HG02885 (cell line): ENCODE data around the gene COLEC11.
"Not testable (repeated sequence)": the region's sequence is repeated elsewhere in the genome, so short reads cannot be mapped to it uniquely, and the experiment has no call there.

Source experiments
- ATAC-seq: cut with Tn5 transposase; IDR thresholded peaks from one replicate; pipeline ENCODE4 v1.9.1; 2021; ENCODE audit warnings: mild to moderate bottlenecking; ENCODE audit not compliant: unreplicated experiment, poor library complexity

The COLEC11 gene

DNA sequence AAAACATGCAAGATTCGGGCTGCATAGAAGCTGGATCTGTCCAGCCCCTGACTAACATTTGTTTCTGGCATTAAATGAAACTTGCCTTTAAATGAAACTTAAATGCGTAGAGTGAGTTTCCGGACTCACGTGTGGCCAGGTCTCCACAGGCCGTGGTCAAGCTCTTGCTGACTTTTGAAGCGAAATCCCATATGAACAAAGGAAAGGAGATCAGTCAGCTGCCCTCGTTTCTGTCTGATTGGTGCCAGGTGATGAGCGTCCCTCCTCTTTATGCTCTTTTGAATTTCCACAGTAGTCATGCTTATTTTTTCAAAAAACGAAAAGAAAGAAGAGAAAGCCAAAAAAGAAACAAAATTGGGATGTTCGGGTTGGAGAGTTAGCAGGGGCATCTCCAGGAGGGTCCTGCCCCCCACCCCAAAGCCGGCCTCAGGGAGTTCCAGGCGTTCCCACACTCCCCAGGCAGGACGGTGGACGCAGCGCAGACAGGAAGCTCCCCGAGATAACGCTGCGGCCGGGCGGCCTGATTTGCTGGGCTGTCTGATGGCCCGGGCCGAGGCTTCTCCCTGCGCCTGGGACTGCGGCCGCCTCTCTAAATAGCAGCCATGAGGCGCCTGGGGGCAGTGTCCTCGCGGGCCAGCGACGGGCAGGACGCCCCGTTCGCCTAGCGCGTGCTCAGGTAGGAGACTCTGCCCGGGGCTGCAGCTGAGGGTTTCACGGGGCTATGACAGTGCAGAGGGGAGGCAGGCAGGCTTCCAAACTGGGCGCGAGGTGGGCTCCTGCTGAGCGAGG is at the start of gene COLEC11:
COLEC11 (plus strand) TSS at position 620 of the 789 bp plus-strand sequence. CDS start 9,229 bp downstream, outside the sequence.
- ATAC-seq: no peak

- no peak for ATAC-seq
Measured at GRCh38 chr2:3545788-3546478, 49.0 kb upstream of the COLEC11 start.

DNA sequence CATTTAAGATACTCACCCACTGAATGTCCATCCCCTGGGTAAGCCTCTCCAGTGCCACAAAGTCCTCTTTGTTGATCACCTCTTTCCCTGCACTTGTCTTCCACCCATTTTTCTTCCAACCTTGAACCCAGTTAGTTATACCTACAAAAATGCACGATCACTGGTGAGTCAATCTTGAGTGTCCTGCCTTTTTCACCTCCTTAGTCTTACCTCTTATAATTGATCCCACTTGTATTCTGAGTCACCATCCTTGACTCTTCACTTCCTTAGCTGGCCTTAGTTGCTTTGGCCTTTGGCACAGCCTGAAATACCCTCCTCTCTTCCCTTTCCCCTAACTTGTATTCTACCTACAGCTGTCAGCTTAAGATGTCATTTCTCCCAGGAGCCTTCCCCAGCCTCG is 47.0 kb upstream of the COLEC11 start:
- no peak for ATAC-seq

DNA sequence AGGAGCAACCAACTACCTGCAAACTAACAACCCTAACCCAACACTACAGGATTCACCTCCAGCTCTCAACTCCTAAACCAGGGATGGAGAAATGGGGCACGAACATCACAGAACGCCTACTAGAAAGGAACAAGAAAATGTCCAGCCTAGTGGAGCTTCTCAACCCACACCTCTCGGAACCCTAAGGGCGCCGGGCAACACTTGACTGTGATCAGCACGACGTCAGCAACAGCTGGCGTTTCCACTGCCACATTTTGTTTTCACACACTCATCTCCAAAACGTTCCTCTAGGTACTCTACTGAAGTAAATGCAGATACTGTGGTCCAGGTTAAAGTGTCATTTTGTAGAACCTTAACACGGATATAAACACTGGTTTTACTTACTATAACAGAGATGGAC is 41.0 kb upstream of the COLEC11 start:
- no peak for ATAC-seq

DNA sequence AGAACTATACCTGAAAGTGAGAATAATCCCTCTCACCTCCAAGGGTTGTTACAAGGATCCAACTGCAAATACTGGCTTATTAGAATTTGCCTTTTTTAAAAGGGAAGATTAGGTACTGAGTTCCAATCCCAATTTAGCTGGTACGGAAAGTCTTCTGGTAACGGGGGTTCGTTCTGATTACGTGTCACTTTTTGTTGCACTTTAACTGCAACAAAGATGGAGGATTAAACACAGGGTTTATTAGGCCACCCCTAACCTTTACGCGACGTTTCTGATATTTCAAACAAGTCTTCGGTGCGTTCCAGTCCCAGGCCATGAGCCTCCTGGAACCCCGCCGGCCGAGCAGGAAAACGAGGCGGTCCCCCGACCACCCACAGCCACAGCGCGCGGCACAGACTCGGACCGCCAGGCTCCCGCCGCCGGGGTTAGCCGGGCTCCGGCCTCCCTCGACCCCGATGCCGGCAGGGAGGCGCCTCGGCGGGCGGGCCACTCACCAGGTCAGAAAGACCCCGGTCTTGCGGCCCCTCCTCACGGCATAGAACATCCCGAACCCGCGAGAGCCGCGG is 37.2 kb upstream of the COLEC11 start:
- peak; percentile 23 for ATAC-seq

DNA sequence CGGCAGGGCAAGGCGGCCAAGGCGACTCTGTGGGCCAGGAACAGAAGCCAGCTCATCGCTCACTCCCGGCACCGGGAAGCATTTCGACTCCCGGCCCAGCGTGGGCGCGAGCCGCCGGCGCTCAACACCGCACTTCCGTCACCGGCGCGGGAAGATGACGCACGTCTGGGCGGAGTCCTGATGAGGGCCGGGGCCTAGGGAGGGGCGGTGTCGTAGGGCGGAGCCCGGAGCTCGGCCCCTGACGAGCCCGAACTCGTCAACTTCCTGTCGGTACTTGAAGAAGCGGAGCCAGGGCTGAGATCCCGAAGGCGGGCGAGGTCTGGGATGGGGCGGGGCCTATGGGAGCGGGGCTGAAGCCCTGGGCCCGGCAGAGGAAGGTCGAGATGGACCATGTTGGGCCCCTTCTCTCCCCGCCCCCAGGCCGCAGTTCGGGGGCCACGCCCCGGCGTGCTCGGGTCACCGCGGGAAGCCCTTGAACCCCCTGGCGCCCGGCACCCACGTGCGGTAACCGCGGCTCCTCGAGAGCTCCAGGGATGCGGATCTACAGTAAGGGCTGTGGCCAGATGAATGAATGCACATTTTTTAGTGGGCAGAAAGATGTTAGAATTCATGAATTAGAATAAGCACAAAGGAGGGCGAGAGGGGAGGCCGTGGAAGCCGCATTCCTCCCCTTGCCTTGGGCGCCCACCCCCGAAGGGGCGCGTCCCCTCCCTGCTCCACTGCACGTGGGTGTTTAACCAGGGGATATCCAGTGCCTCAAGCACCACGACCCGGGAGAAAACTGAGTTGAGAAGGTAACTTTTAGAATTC is 36.5 kb upstream of the COLEC11 start, which contains the start of gene RNASEH1:
RNASEH1 (minus strand) TSS at position 129 of the 810 bp plus-strand sequence; CDS start at position 56, 73 bp downstream.
- ATAC-seq: peak; percentile 95

- peak; percentile 54 for ATAC-seq
Measured at GRCh38 chr2:3563521-3563976, 31.4 kb upstream of the COLEC11 start.

DNA sequence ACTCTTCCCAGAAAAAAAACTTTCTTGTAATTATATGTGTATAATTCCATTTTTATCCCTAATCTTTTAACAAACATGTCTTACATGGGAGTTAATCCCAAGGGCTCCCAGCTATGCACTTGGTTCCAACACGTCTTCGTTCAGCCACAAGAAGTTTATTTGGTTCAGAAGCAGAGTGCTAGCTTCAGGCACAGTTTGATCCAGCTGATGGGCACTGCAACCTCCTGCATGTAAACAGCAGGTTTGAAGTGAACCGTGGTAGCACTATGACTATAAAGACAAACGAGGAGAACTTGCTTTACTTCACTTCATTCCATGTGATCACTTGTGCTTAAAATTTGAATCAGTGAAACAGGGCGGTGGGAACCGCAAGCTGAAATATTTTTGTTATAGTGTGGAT is 29.8 kb upstream of the COLEC11 start:
- no peak for ATAC-seq

DNA sequence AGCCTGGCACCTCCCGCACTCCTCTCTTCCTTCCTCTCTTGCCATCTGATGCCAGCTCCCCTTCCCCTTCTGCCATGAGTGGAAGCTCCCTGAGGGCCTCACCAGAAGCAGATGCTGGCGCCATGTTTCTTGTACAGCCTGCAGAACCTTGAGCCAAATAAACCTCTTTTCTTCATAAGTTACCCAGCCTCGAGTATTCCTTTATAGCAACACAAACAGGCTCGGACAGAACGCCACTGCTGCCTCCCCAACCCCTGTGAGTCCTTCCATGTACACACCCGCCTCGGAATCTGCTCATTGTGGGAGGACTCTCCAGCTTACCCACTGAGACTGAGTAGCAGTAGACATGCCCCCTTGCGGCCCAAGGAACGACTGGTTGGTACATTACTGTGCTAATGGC is 28.1 kb upstream of the COLEC11 start:
- ATAC-seq: no peak

- not testable (repeated sequence) for ATAC-seq
Measured at GRCh38 chr2:3569656-3570055, 25.3 kb upstream of the COLEC11 start.

DNA sequence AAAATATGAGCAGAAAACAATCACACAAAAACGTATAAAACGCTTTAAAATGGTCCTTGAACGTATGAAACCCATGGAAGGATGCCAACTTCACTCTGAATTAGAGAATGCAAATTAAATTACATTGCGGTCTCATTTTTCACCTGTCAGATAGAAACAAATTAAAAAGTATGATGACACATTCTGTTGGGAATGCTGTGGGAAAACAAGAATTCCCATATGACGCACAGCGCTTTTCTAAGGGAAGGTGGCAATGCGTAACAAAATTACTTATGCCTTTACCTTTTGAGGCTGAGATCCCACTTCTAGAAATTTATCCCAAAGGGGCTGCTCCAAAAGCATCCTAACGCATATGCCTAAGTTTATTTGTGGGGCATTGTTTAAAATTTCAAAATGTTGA is 23.6 kb upstream of the COLEC11 start:
- ATAC-seq: no peak

- no peak for ATAC-seq
Measured at GRCh38 chr2:3572620-3573019, 22.3 kb upstream of the COLEC11 start.

DNA sequence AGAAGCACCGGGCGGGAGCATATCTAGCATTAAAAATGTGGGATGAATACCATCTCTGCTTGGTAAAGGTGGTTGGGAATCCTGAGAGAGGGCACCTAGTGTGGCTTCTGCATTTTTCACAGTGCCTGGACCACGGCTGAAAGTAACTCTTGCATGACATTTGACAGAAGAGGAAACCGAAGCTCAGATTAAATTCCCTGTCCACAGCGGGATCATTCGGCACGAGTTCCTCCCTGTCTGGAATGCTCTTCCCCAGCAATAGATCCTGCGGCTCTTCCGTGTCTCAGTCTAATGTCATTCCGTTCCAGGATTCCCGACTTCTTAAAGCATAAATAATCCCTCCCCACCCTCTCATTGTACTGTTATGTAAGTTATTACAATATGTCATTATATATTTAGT is 20.8 kb upstream of the COLEC11 start:
- ATAC-seq: no peak

- peak; percentile 29 for ATAC-seq
Measured at GRCh38 chr2:3575534-3576262, 19.2 kb upstream of the COLEC11 start.

- not testable (repeated sequence) for ATAC-seq
Measured at GRCh38 chr2:3576263-3576630, 18.7 kb upstream of the COLEC11 start.

GRCh38 chr2:3578987-3579386 is 15.9 kb upstream of the COLEC11 start:
- no peak for ATAC-seq

DNA sequence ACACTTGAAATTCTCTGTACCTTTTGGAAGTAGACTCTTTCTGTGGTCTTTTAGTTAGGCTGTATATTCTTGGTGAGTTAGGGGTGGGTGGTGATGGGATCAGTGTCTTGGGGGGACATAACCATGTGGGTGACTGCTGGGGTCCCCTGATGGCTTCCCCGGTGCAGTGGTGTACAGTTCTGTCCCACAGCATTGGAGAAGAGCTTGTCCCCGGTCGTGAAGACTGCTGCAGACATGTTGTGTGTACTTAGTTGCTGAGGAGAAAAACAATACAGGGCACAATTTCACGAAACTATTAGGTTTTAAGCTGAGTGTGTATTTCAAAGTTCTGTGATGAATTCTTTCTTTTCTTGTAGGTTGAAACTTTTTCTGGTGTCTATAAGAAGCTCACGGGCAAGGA is 14.5 kb upstream of the COLEC11 start:
- ATAC-seq: no peak

GRCh38 chr2:3581367-3582262 is 13.3 kb upstream of the COLEC11 start:
- ATAC-seq: no peak

DNA sequence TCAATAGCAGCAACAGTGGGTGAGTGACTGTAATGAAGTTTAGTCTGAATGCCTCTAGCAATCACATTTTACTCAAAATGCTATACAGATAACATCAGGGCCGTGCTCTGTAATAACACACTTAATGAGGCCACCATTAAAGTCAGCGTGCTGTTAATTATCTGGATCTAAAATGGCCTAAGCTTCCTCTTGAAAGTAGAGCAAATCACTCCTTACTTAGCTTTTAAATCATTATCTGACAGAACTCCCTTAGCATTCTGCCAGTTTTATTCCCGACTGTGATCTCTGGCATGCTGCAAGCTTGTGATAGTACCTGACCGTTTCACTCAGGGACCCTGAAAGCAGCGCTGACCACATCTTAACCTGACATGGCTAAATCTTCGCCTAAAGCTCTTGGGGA is 10.8 kb upstream of the COLEC11 start:
- no peak for ATAC-seq
